Trophoblast cell (in vitro differentiated cells and primary cell): Measurements from ENCODE around the gene KATNAL2.

Experiments
- DNase-seq, 2 donors: peaks; one replicate each; pipeline ENCODE4 v3.0.0-alpha.2; 2016
- H2AFZ ChIP-seq: 2 replicates; pipeline ENCODE4 v1.6.1; 2013; ENCODE audit warnings: low read length, moderate library complexity, mild to moderate bottlenecking; ENCODE audit not compliant: insufficient read depth, poor library complexity
- H2AK5ac ChIP-seq: 2 replicates; pipeline ENCODE4 v1.6.1; 2013; ENCODE audit warnings: mild to moderate bottlenecking, low read length
- H2BK120ac ChIP-seq: 2 replicates; pipeline ENCODE4 v1.6.1; 2013; ENCODE audit warnings: low read length, mild to moderate bottlenecking, moderate library complexity; ENCODE audit not compliant: insufficient read depth, poor library complexity
- H2BK12ac ChIP-seq: 2 replicates; pipeline ENCODE4 v1.6.1; 2013; ENCODE audit warnings: mild to moderate bottlenecking, low read length, moderate library complexity
- H2BK5ac ChIP-seq: 2 replicates; pipeline ENCODE4 v1.6.1; 2013; ENCODE audit warnings: low read length, low read depth, moderate library complexity, mild to moderate bottlenecking; ENCODE audit not compliant: poor library complexity
- H3K14ac ChIP-seq: 2 replicates; pipeline ENCODE4 v1.6.1; 2013; ENCODE audit warnings: mild to moderate bottlenecking, low read length
- H3K18ac ChIP-seq: 2 replicates; pipeline ENCODE4 v1.6.1; 2013; ENCODE audit warnings: mild to moderate bottlenecking, low read length
- H3K23ac ChIP-seq: 2 replicates; pipeline ENCODE4 v1.6.1; 2013; ENCODE audit warnings: low read length
- H3K27ac ChIP-seq: 2 replicates; pipeline ENCODE4 v1.5.1; 2013; ENCODE audit warnings: low read depth, mild to moderate bottlenecking, inconsistent platforms, low read length, moderate library complexity
- H3K27me3 ChIP-seq: 2 replicates; pipeline ENCODE4 v1.6.1; 2013; ENCODE audit warnings: inconsistent platforms, mild to moderate bottlenecking, low read length, moderate library complexity; ENCODE audit not compliant: insufficient read depth
- H3K36me3 ChIP-seq, 2 experiments: 1 replicate in 1 of 2; 2 replicates in 1 of 2; pipeline ENCODE4 v1.6.1; 2013; ENCODE audit warnings: low read length in 2 of 2, mild to moderate bottlenecking in 2 of 2, moderate library complexity in 1 of 2; ENCODE audit not compliant: insufficient read depth in 2 of 2, control insufficient read depth in 1 of 2
- H3K4ac ChIP-seq: 2 replicates; pipeline ENCODE4 v1.6.1; 2013; ENCODE audit warnings: low read depth, mild to moderate bottlenecking, low read length, moderate library complexity
- H3K4me1 ChIP-seq, 2 experiments: 1 replicate in 1 of 2; 2 replicates in 1 of 2; pipeline ENCODE4 v1.6.1; 2013; ENCODE audit warnings: low read length in 2 of 2, mild to moderate bottlenecking in 2 of 2, moderate library complexity in 1 of 2; ENCODE audit not compliant: insufficient read depth in 2 of 2, control insufficient read depth in 1 of 2
- H3K4me2 ChIP-seq: 2 replicates; pipeline ENCODE4 v1.6.1; 2013; ENCODE audit warnings: inconsistent platforms, mild to moderate bottlenecking, low read length, moderate library complexity
- H3K4me3 ChIP-seq: 2 replicates; pipeline ENCODE4 v1.5.1; 2013; ENCODE audit warnings: mild to moderate bottlenecking, low read depth, low read length, inconsistent platforms
- H3K79me1 ChIP-seq: one replicate; pipeline ENCODE4 v1.6.1; 2013; ENCODE audit warnings: low read length
- H3K79me2 ChIP-seq: 2 replicates; pipeline ENCODE4 v1.6.1; 2013; ENCODE audit warnings: low read length, mild to moderate bottlenecking; ENCODE audit not compliant: control insufficient read depth, insufficient read depth, poor library complexity
- H3K9ac ChIP-seq: 2 replicates; pipeline ENCODE4 v1.6.1; 2013; ENCODE audit warnings: mild to moderate bottlenecking, low read length
- H3K9me3 ChIP-seq: 2 replicates; pipeline ENCODE4 v1.6.1; 2013; ENCODE audit warnings: low read depth, mild to moderate bottlenecking, control low read depth, inconsistent platforms, low read length; ENCODE audit not compliant: insufficient read depth
- H4K12ac ChIP-seq: 2 replicates; pipeline ENCODE4 v1.6.1; 2013; ENCODE audit warnings: low read depth, mild to moderate bottlenecking, low read length, moderate library complexity
- H4K8ac ChIP-seq: 2 replicates; pipeline ENCODE4 v1.6.1; 2013; ENCODE audit warnings: low read depth, mild to moderate bottlenecking, low read length, moderate library complexity
- H4K91ac ChIP-seq: one replicate; pipeline ENCODE4 v1.6.1; 2013; ENCODE audit warnings: low read depth, mild to moderate bottlenecking, low read length, moderate library complexity
- WGBS: extraction: QIAGEN DNeasy Blood & Tissue Kit; methylation state at CpG from one replicate; pipeline ENCODE4 v1.1.7; 2013; ENCODE audit warnings: missing lambda C conversion rate; ENCODE audit not compliant: insufficient read length, insufficient coverage; ENCODE audit errors: extremely low coverage; 5-methylcytosine and 5-hydroxymethylcytosine counted together

KATNAL2 gene

DNA sequence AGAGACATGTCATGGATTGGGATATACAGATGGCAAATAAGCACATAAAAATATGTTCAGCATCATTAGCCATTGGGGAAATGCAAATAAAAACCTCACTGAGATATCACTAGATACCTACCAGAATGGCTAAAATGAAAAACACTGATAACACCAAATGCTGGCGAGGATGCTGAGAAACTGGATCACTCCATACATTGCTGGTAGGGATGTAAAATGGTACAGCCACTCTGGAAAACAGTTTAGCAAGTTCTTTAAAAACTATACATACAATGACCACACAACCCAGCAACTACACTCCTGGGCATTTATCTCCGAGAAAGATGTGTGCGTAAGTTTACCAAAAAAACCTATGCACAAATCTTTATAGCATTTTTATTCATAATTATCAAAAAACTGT is 14.0 kb upstream of the KATNAL2 start:
- no peaks in the 10 kb centered on the region for H3K36me3 ChIP-seq
- no peak overlapping the region for H2BK5ac ChIP-seq
- H3K4me2 ChIP-seq, result no peak overlapping the region
- H3K4me1 ChIP-seq, result no peaks in the 10 kb centered on the region
- no peak overlapping the region for H3K4me3 ChIP-seq
- no peak overlapping the region for H3K23ac ChIP-seq
- H2AK5ac ChIP-seq, result no peak overlapping the region
- no peak overlapping the region for H4K12ac ChIP-seq
- no peak overlapping the region for H4K91ac ChIP-seq
- no peak overlapping the region for H2BK120ac ChIP-seq
- no peak overlapping the region for H3K14ac ChIP-seq
- no peaks in the 10 kb centered on the region for H3K79me1 ChIP-seq
- no peak overlapping the region for H3K18ac ChIP-seq
- no peak overlapping the region for H3K9ac ChIP-seq
- no peak overlapping the region for H3K27ac ChIP-seq
- no peak overlapping the region for H3K4ac ChIP-seq
- H4K8ac ChIP-seq, result no peak overlapping the region
- WGBS, result no CpG with 5 or more reads among the region's 3 CpGs
- H3K27me3 ChIP-seq, result no peaks in the 10 kb centered on the region
- no peak overlapping the region for H2BK12ac ChIP-seq
- no peaks in the 10 kb centered on the region for H3K79me2 ChIP-seq
- no peaks in the 10 kb centered on the region for H3K9me3 ChIP-seq
- no peak overlapping the region for H2AFZ ChIP-seq
- no peak for DNase-seq

DNA sequence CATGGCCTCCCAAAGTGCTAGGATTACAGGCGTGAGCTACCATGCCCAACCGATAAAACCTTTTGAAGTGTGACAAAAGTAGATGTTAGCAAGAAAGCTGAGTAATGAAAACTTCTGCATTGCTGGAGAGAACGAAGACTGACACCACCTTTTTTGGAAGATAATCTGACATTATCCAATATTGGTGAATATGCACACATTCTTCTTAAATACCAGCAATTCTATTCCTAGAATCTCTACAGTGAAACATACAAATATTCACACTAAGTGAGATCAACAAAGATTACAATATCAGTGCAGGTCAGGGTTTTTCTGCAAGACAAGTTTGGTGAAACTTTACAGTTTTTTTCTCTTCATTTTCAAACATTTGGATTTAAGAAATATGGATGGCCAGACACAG is 7.9 kb upstream of the KATNAL2 start:
- no peak overlapping the region for H2BK120ac ChIP-seq
- H3K23ac ChIP-seq, result no peak overlapping the region
- H3K79me1 ChIP-seq, result no peaks in the 10 kb centered on the region
- no peak overlapping the region for H2AFZ ChIP-seq
- no peak overlapping the region for H4K8ac ChIP-seq
- no peak overlapping the region for H3K4me3 ChIP-seq
- no peak overlapping the region for H3K4me2 ChIP-seq
- DNase-seq, result peak in 1 of 2 donors; percentile 12
- WGBS, result no CpG with 5 or more reads among the region's 3 CpGs
- H3K79me2 ChIP-seq, result no peaks in the 10 kb centered on the region
- no peak overlapping the region for H3K18ac ChIP-seq
- no peak overlapping the region for H3K27ac ChIP-seq
- H3K4ac ChIP-seq, result no peak overlapping the region
- no peak overlapping the region for H4K91ac ChIP-seq
- H3K14ac ChIP-seq, result no peak overlapping the region
- H2BK12ac ChIP-seq, result no peak overlapping the region
- no peak overlapping the region for H3K9ac ChIP-seq
- H3K27me3 ChIP-seq, result no peaks in the 10 kb centered on the region
- H3K4me1 ChIP-seq, result peaks cover 0 to 1% of the 10 kb centered on the region in 2 experiments
- no peaks in the 10 kb centered on the region for H3K36me3 ChIP-seq
- H2AK5ac ChIP-seq, result no peak overlapping the region
- H4K12ac ChIP-seq, result no peak overlapping the region
- H3K9me3 ChIP-seq, result no peaks in the 10 kb centered on the region
- no peak overlapping the region for H2BK5ac ChIP-seq

DNA sequence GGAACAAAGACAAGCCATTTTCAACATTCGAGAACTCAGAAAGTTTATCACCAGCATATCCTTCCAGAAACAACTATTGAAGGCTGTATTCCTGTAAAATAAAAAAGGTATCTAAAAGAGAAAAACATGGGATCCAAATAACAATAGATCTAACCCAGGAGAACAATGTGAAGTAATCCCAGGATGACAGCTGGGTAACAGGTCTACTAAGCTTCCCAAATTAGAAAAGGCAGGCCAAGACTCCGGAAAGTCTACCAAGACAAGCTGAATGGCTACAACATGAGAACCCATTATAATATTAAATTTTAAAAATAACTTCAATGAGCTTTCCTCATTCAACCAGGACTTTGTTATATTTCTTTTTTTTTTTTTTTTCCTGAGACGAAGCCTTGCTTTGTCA is 6.5 kb upstream of the KATNAL2 start:
- no peak overlapping the region for H3K27ac ChIP-seq
- H3K27me3 ChIP-seq, result no peaks in the 10 kb centered on the region
- H3K4me3 ChIP-seq, result no peak overlapping the region
- no peak overlapping the region for H4K91ac ChIP-seq
- H3K9ac ChIP-seq, result no peak overlapping the region
- no peak for DNase-seq
- no peak overlapping the region for H2BK12ac ChIP-seq
- no peaks in the 10 kb centered on the region for H3K79me2 ChIP-seq
- H3K4ac ChIP-seq, result no peak overlapping the region
- H3K79me1 ChIP-seq, result no peaks in the 10 kb centered on the region
- H3K9me3 ChIP-seq, result no peaks in the 10 kb centered on the region
- H3K18ac ChIP-seq, result no peak overlapping the region
- H3K14ac ChIP-seq, result no peak overlapping the region
- no peak overlapping the region for H2BK120ac ChIP-seq
- H3K4me1 ChIP-seq, result peaks cover 0 to 1% of the 10 kb centered on the region in 2 experiments
- H2AFZ ChIP-seq, result no peak overlapping the region
- no peak overlapping the region for H4K8ac ChIP-seq
- H3K23ac ChIP-seq, result no peak overlapping the region
- H2AK5ac ChIP-seq, result no peak overlapping the region
- no peak overlapping the region for H4K12ac ChIP-seq
- WGBS, result no CpG with 5 or more reads among the region's 3 CpGs
- H3K36me3 ChIP-seq, result no peaks in the 10 kb centered on the region
- H3K4me2 ChIP-seq, result no peak overlapping the region
- H2BK5ac ChIP-seq, result no peak overlapping the region

- Histone ChIP-seq H3K18ac (no peak overlapping the region), H2BK120ac (no peak overlapping the region)
Measured at GRCh38 chr18:46915800-46916550, 1.4 kb upstream of the KATNAL2 start.

More at GRCh38 chr18:46915800-46916550, 1.4 kb upstream of the KATNAL2 start:
- Histone ChIP-seq H3K79me2 (peaks cover 6% of the 10 kb centered on the region), H4K91ac (no peak overlapping the region), H4K8ac (no peak overlapping the region), H2BK5ac (no peak overlapping the region), H3K36me3 (no peaks in the 10 kb centered on the region), H3K79me1 (peaks cover 8% of the 10 kb centered on the region), H3K4me3 (no peak overlapping the region), H3K4me2 (peak overlapping the region; percentile 100), H3K4ac (no peak overlapping the region), H2AK5ac (no peak overlapping the region), H3K4me1 (peaks cover 0 to 8% of the 10 kb centered on the region in 2 experiments), H3K14ac (no peak overlapping the region), H3K9ac (no peak overlapping the region), H3K27me3 (no peaks in the 10 kb centered on the region), H3K23ac (no peak overlapping the region), H3K9me3 (no peaks in the 10 kb centered on the region), H4K12ac (no peak overlapping the region), H3K27ac (no peak overlapping the region), H2AFZ (no peak overlapping the region), H2BK12ac (no peak overlapping the region)
- WGBS, result no CpG with 5 or more reads among the region's 12 CpGs
- no peak for DNase-seq
